ENCODE measurements around the gene MS4A15.

The MS4A15 gene

GRCh38 chr11:60810151-60810550 lies 53.5 kb downstream of the MS4A15 start:
- H3K36me3 ChIP-seq (ENCODE audit: insufficient read depth, low read length), result no peaks in the 10 kb centered on the region
- H4K20me1 ChIP-seq (ENCODE audit: insufficient read depth, low read length), result no peaks in the 10 kb centered on the region
- no peak overlapping the region for H3K9ac ChIP-seq (ENCODE audit: low read length)
- H3K4me2 ChIP-seq (ENCODE audit: low read length), result no peak overlapping the region
- H3K4me1 ChIP-seq (ENCODE audit: insufficient read depth, low read length, severe bottlenecking), result no peaks in the 10 kb centered on the region
- TF ChIP-seq CTCF (IDR thresholded peaks at IDR 0.05; ENCODE audit: low read length) (no peak), EZH2 (IDR thresholded peaks at IDR 0.05; ENCODE audit: borderline replicate concordance, low read length) (no peak)
- no peak overlapping the region for H3K4me3 ChIP-seq (ENCODE audit: low read depth, low read length, poor library complexity, severe bottlenecking)
- no peak overlapping the region for H3K27ac ChIP-seq (ENCODE audit: low read depth, low read length, poor library complexity, severe bottlenecking)
- H2AFZ ChIP-seq (ENCODE audit: low read length), result no peak overlapping the region
- no peaks in the 10 kb centered on the region; the same call in 1 of the 2 replicates for H3K9me3 ChIP-seq (ENCODE audit: low read length)
- H3K27me3 ChIP-seq (ENCODE audit: insufficient read depth, low read length), result no peaks in the 10 kb centered on the region; the same call in 1 of the 2 replicates
- H3K9me2 ChIP-seq (ENCODE audit: low read depth, low read length), result no peaks in the 10 kb centered on the region
- no peaks in the 10 kb centered on the region for H3K79me2 ChIP-seq (ENCODE audit: insufficient read depth, low read length)
- H3F3A ChIP-seq (ENCODE audit: insufficient read depth, low read length), result no peaks in the 10 kb centered on the region

DNA sequence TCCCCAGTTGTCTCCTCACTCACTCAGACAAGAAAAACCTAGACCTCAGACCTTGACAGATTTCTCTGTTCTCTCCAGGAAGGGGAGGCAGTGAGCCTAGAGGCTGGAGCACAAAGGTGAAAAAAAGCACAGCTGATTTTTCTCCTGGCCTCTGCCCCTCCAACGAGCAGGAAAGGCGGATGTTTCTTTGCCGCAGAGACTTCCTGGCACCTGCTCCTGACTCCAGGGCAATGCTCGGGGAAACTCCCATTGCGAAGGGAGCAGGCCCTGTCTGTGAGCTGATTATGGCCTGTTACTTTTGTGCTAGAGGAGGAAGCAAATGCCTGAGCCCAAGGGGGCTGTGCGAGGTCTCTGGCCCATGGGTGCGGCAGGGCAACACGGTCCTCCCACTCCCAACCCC lies 53.9 kb downstream of the MS4A15 start:
- Histone ChIP-seq H3K9ac (ENCODE audit: low read length) (no peak overlapping the region), H3K27me3 (ENCODE audit: insufficient read depth, low read length) (no peaks in the 10 kb centered on the region; the same call in 1 of the 2 replicates)

DNA sequence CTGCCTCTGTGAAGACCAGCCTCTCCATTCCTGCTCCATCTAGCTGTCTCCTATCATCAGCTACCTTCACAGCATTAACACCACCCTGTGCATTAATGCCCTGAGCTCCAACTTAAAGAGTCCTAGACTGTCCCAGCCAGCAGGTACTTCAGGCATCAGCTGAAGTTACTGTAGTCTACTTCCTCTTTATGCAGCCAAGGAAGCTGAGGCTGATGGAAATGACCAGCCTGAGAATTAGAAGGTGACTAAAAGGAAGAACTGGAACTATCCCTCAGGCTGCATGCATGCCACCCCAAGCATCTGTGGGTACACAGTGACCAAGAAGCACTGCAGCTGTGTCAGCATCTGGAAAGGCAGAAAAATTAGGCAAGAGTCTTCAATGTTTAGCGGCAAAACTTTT lies 56.7 kb downstream of the MS4A15 start:
- H4K20me1 ChIP-seq (ENCODE audit: insufficient read depth, low read length), result no peaks in the 10 kb centered on the region

More for the DNA sequence above, 53.9 kb downstream of the MS4A15 start:
- Histone ChIP-seq H3K4me3 (ENCODE audit: low read depth, low read length, poor library complexity, severe bottlenecking) (no peak overlapping the region), H3K27ac (ENCODE audit: low read depth, low read length, poor library complexity, severe bottlenecking) (no peak overlapping the region), H3K4me2 (ENCODE audit: low read length) (no peak overlapping the region), H3F3A (ENCODE audit: insufficient read depth, low read length) (no peaks in the 10 kb centered on the region), H4K20me1 (ENCODE audit: insufficient read depth, low read length) (no peaks in the 10 kb centered on the region), H3K4me1 (ENCODE audit: insufficient read depth, low read length, severe bottlenecking) (no peaks in the 10 kb centered on the region), H3K79me2 (ENCODE audit: insufficient read depth, low read length) (no peaks in the 10 kb centered on the region), H3K9me2 (ENCODE audit: low read depth, low read length) (no peaks in the 10 kb centered on the region), H2AFZ (ENCODE audit: low read length) (no peak overlapping the region), H3K36me3 (ENCODE audit: insufficient read depth, low read length) (no peaks in the 10 kb centered on the region), H3K9me3 (ENCODE audit: low read length) (no peaks in the 10 kb centered on the region; the same call in 1 of the 2 replicates)
- TF ChIP-seq EZH2 (IDR thresholded peaks at IDR 0.05; ENCODE audit: borderline replicate concordance, low read length) (no peak), CTCF (IDR thresholded peaks at IDR 0.05; ENCODE audit: low read length) (no peak)

More for the DNA sequence above, 56.7 kb downstream of the MS4A15 start:
- Histone ChIP-seq H2AFZ (ENCODE audit: low read length) (no peak overlapping the region), H3K79me2 (ENCODE audit: insufficient read depth, low read length) (no peaks in the 10 kb centered on the region), H3K27me3 (ENCODE audit: insufficient read depth, low read length) (no peaks in the 10 kb centered on the region; the same call in 1 of the 2 replicates), H3K27ac (ENCODE audit: low read depth, low read length, poor library complexity, severe bottlenecking) (no peak overlapping the region), H3K4me2 (ENCODE audit: low read length) (no peak overlapping the region), H3K9me2 (ENCODE audit: low read depth, low read length) (no peaks in the 10 kb centered on the region), H3K9ac (ENCODE audit: low read length) (no peak overlapping the region), H3K36me3 (ENCODE audit: insufficient read depth, low read length) (no peaks in the 10 kb centered on the region), H3K4me1 (ENCODE audit: insufficient read depth, low read length, severe bottlenecking) (no peaks in the 10 kb centered on the region), H3K4me3 (ENCODE audit: low read depth, low read length, poor library complexity, severe bottlenecking) (no peak overlapping the region), H3F3A (ENCODE audit: insufficient read depth, low read length) (no peaks in the 10 kb centered on the region), H3K9me3 (ENCODE audit: low read length) (peaks cover 9% of the 10 kb centered on the region; the same call in 1 of the 2 replicates)
- TF ChIP-seq CTCF (IDR thresholded peaks at IDR 0.05; ENCODE audit: low read length) (no peak), EZH2 (IDR thresholded peaks at IDR 0.05; ENCODE audit: borderline replicate concordance, low read length) (no peak)

Measured in OCI-LY1 (cell line).